Measurements from ENCODE around the gene REV3L. TPM values are rescaled to one million over a fixed set of nuclear protein-coding genes. Genes with fewer than 3 reads are reported as not detected.
"Not testable (repeated sequence)": the region's sequence is repeated elsewhere in the genome, so short reads cannot be mapped to it uniquely, and the experiment has no call there.

REV3L gene
- polyA plus RNA-seq, 2 donors, result 5.2 to 6.0 TPM

- H3K4me1 ChIP-seq (ENCODE audit: control insufficient read depth in 2 of 2, insufficient read depth in 2 of 2, low read length in 1 of 2), result peaks cover 0 to 3% of the 10 kb centered on the region in 2 donors
- H3K27me3 ChIP-seq (ENCODE audit: control insufficient read depth in 1 of 2, insufficient read depth in 2 of 2, low read length in 2 of 2), result no peaks in the 10 kb centered on the region
- H3K4me3 ChIP-seq (ENCODE audit: low read depth in 1 of 2, low read length in 2 of 2), result no peak overlapping the region
- WGBS, 2 donors, result 88 to 95% methylated on average over 5 of the region's 5 CpGs
- H3K27ac ChIP-seq (ENCODE audit: low read depth in 2 of 2, low read length in 1 of 2), result no peak overlapping the region
- no peaks in the 10 kb centered on the region for H3K36me3 ChIP-seq (ENCODE audit: control insufficient read depth in 2 of 2, insufficient read depth in 2 of 2, low read length in 1 of 2)
- H3K9me3 ChIP-seq (ENCODE audit: control insufficient read depth in 2 of 2, insufficient read depth in 1 of 2, low read depth in 1 of 2, low read length in 1 of 2), result no peaks in the 10 kb centered on the region
These were observed 38.7 kb upstream of the REV3L start for GRCh38 chr6:111521497-111522270.

GRCh38 chr6:111520524-111520923 lies 37.5 kb upstream of the REV3L start:
- H3K27me3 ChIP-seq (ENCODE audit: control insufficient read depth in 1 of 2, insufficient read depth in 2 of 2, low read length in 2 of 2), result no peaks in the 10 kb centered on the region
- no peaks in the 10 kb centered on the region for H3K36me3 ChIP-seq (ENCODE audit: control insufficient read depth in 2 of 2, insufficient read depth in 2 of 2, low read length in 1 of 2)
- no peak overlapping the region for H3K27ac ChIP-seq (ENCODE audit: low read depth in 2 of 2, low read length in 1 of 2)
- H3K4me1 ChIP-seq (ENCODE audit: control insufficient read depth in 2 of 2, insufficient read depth in 2 of 2, low read length in 1 of 2), result peaks cover 0 to 3% of the 10 kb centered on the region in 2 donors
- H3K4me3 ChIP-seq (ENCODE audit: low read depth in 1 of 2, low read length in 2 of 2), result no peak overlapping the region
- H3K9me3 ChIP-seq (ENCODE audit: control insufficient read depth in 2 of 2, insufficient read depth in 1 of 2, low read depth in 1 of 2, low read length in 1 of 2), result no peaks in the 10 kb centered on the region

GRCh38 chr6:111517965-111518364 lies 34.9 kb upstream of the REV3L start:
- Histone ChIP-seq H3K27ac (ENCODE audit: low read depth in 2 of 2, low read length in 1 of 2) (no peak overlapping the region), H3K27me3 (ENCODE audit: control insufficient read depth in 1 of 2, insufficient read depth in 2 of 2, low read length in 2 of 2) (no peaks in the 10 kb centered on the region), H3K9me3 (ENCODE audit: control insufficient read depth in 2 of 2, insufficient read depth in 1 of 2, low read depth in 1 of 2, low read length in 1 of 2) (no peaks in the 10 kb centered on the region), H3K36me3 (ENCODE audit: control insufficient read depth in 2 of 2, insufficient read depth in 2 of 2, low read length in 1 of 2) (no peaks in the 10 kb centered on the region), H3K4me1 (ENCODE audit: control insufficient read depth in 2 of 2, insufficient read depth in 2 of 2, low read length in 1 of 2) (no peaks in the 10 kb centered on the region), H3K4me3 (ENCODE audit: low read depth in 1 of 2, low read length in 2 of 2) (no peak overlapping the region)
- WGBS, 2 donors, result 92 to 95% methylated on average over 4 of the region's 4 CpGs

- Histone ChIP-seq H3K27ac (ENCODE audit: low read depth in 2 of 2, low read length in 1 of 2) (no peak overlapping the region), H3K4me1 (ENCODE audit: control insufficient read depth in 2 of 2, insufficient read depth in 2 of 2, low read length in 1 of 2) (no peaks in the 10 kb centered on the region), H3K27me3 (ENCODE audit: control insufficient read depth in 1 of 2, insufficient read depth in 2 of 2, low read length in 2 of 2) (no peaks in the 10 kb centered on the region), H3K36me3 (ENCODE audit: control insufficient read depth in 2 of 2, insufficient read depth in 2 of 2, low read length in 1 of 2) (no peaks in the 10 kb centered on the region), H3K4me3 (ENCODE audit: low read depth in 1 of 2, low read length in 2 of 2) (no peak overlapping the region), H3K9me3 (ENCODE audit: control insufficient read depth in 2 of 2, insufficient read depth in 1 of 2, low read depth in 1 of 2, low read length in 1 of 2) (no peaks in the 10 kb centered on the region)
- 81 to 90% methylated on average over 2 of the region's 2 CpGs for WGBS, 2 donors
These were observed 32.2 kb upstream of the REV3L start for GRCh38 chr6:111515259-111515658.

- 84 to 87% methylated on average over 6 of the region's 6 CpGs for WGBS, 2 donors
These were observed 31.5 kb upstream of the REV3L start for GRCh38 chr6:111514531-111514930.

GRCh38 chr6:111507219-111507618 lies 24.2 kb upstream of the REV3L start:
- H3K4me1 ChIP-seq (ENCODE audit: control insufficient read depth in 2 of 2, insufficient read depth in 2 of 2, low read length in 1 of 2); H3K4me3 ChIP-seq (ENCODE audit: low read depth in 1 of 2, low read length in 2 of 2); H3K27ac ChIP-seq (ENCODE audit: low read depth in 2 of 2, low read length in 1 of 2); H3K27me3 ChIP-seq (ENCODE audit: control insufficient read depth in 1 of 2, insufficient read depth in 2 of 2, low read length in 2 of 2); H3K9me3 ChIP-seq (ENCODE audit: control insufficient read depth in 2 of 2, insufficient read depth in 1 of 2, low read depth in 1 of 2, low read length in 1 of 2); H3K36me3 ChIP-seq (ENCODE audit: control insufficient read depth in 2 of 2, insufficient read depth in 2 of 2, low read length in 1 of 2): not testable (repeated sequence)
- WGBS, 2 donors, result 93 to 94% methylated on average over 5 of the region's 5 CpGs

More at GRCh38 chr6:111514531-111514930, 31.5 kb upstream of the REV3L start:
- not testable (repeated sequence) for H3K4me3 ChIP-seq (ENCODE audit: low read depth in 1 of 2, low read length in 2 of 2); H3K9me3 ChIP-seq (ENCODE audit: control insufficient read depth in 2 of 2, insufficient read depth in 1 of 2, low read depth in 1 of 2, low read length in 1 of 2); H3K36me3 ChIP-seq (ENCODE audit: control insufficient read depth in 2 of 2, insufficient read depth in 2 of 2, low read length in 1 of 2); H3K4me1 ChIP-seq (ENCODE audit: control insufficient read depth in 2 of 2, insufficient read depth in 2 of 2, low read length in 1 of 2); H3K27ac ChIP-seq (ENCODE audit: low read depth in 2 of 2, low read length in 1 of 2); H3K27me3 ChIP-seq (ENCODE audit: control insufficient read depth in 1 of 2, insufficient read depth in 2 of 2, low read length in 2 of 2)

GRCh38 chr6:111505498-111505897 lies 22.5 kb upstream of the REV3L start:
- not testable (repeated sequence) for H3K4me3 ChIP-seq (ENCODE audit: low read depth in 1 of 2, low read length in 2 of 2); H3K27me3 ChIP-seq (ENCODE audit: control insufficient read depth in 1 of 2, insufficient read depth in 2 of 2, low read length in 2 of 2); H3K27ac ChIP-seq (ENCODE audit: low read depth in 2 of 2, low read length in 1 of 2); H3K9me3 ChIP-seq (ENCODE audit: control insufficient read depth in 2 of 2, insufficient read depth in 1 of 2, low read depth in 1 of 2, low read length in 1 of 2); H3K36me3 ChIP-seq (ENCODE audit: control insufficient read depth in 2 of 2, insufficient read depth in 2 of 2, low read length in 1 of 2); H3K4me1 ChIP-seq (ENCODE audit: control insufficient read depth in 2 of 2, insufficient read depth in 2 of 2, low read length in 1 of 2)
- 87 to 98% methylated on average over 1 of the region's 1 CpG for WGBS, 2 donors

- H3K9me3 ChIP-seq (ENCODE audit: control insufficient read depth in 2 of 2, insufficient read depth in 1 of 2, low read depth in 1 of 2, low read length in 1 of 2), result no peaks in the 10 kb centered on the region
- no peak overlapping the region for H3K4me3 ChIP-seq (ENCODE audit: low read depth in 1 of 2, low read length in 2 of 2)
- H3K4me1 ChIP-seq (ENCODE audit: control insufficient read depth in 2 of 2, insufficient read depth in 2 of 2, low read length in 1 of 2), result no peaks in the 10 kb centered on the region
- no peaks in the 10 kb centered on the region for H3K27me3 ChIP-seq (ENCODE audit: control insufficient read depth in 1 of 2, insufficient read depth in 2 of 2, low read length in 2 of 2)
- no peaks in the 10 kb centered on the region for H3K36me3 ChIP-seq (ENCODE audit: control insufficient read depth in 2 of 2, insufficient read depth in 2 of 2, low read length in 1 of 2)
- 38 to 49% methylated on average over 2 of the region's 2 CpGs for WGBS, 2 donors
- H3K27ac ChIP-seq (ENCODE audit: low read depth in 2 of 2, low read length in 1 of 2), result no peak overlapping the region
These were observed 20.6 kb upstream of the REV3L start for GRCh38 chr6:111503660-111504059.

- H3K9me3 ChIP-seq (ENCODE audit: control insufficient read depth in 2 of 2, insufficient read depth in 1 of 2, low read depth in 1 of 2, low read length in 1 of 2), result no peaks in the 10 kb centered on the region
- no peaks in the 10 kb centered on the region for H3K36me3 ChIP-seq (ENCODE audit: control insufficient read depth in 2 of 2, insufficient read depth in 2 of 2, low read length in 1 of 2)
- no peak overlapping the region for H3K4me3 ChIP-seq (ENCODE audit: low read depth in 1 of 2, low read length in 2 of 2)
- H3K27me3 ChIP-seq (ENCODE audit: control insufficient read depth in 1 of 2, insufficient read depth in 2 of 2, low read length in 2 of 2), result no peaks in the 10 kb centered on the region
- WGBS, 2 donors, result 71 to 75% methylated on average over 1 of the region's 1 CpG
- no peak overlapping the region for H3K27ac ChIP-seq (ENCODE audit: low read depth in 2 of 2, low read length in 1 of 2)
- H3K4me1 ChIP-seq (ENCODE audit: control insufficient read depth in 2 of 2, insufficient read depth in 2 of 2, low read length in 1 of 2), result no peaks in the 10 kb centered on the region
These were observed 20.2 kb upstream of the REV3L start for GRCh38 chr6:111503194-111503593.

- H3K27me3 ChIP-seq (ENCODE audit: control insufficient read depth in 1 of 2, insufficient read depth in 2 of 2, low read length in 2 of 2), result no peaks in the 10 kb centered on the region
- no peaks in the 10 kb centered on the region for H3K36me3 ChIP-seq (ENCODE audit: control insufficient read depth in 2 of 2, insufficient read depth in 2 of 2, low read length in 1 of 2)
- no peaks in the 10 kb centered on the region for H3K9me3 ChIP-seq (ENCODE audit: control insufficient read depth in 2 of 2, insufficient read depth in 1 of 2, low read depth in 1 of 2, low read length in 1 of 2)
- H3K4me3 ChIP-seq (ENCODE audit: low read depth in 1 of 2, low read length in 2 of 2), result no peak overlapping the region
- no peaks in the 10 kb centered on the region for H3K4me1 ChIP-seq (ENCODE audit: control insufficient read depth in 2 of 2, insufficient read depth in 2 of 2, low read length in 1 of 2)
- H3K27ac ChIP-seq (ENCODE audit: low read depth in 2 of 2, low read length in 1 of 2), result no peak overlapping the region
- WGBS, 2 donors, result 96 to 100% methylated on average over 2 of the region's 2 CpGs
These were observed 19.1 kb upstream of the REV3L start for GRCh38 chr6:111502154-111502553.

All from esophagus (tissue), 2 donors.